Tibial artery (tissue), 4 donors: Measurements from ENCODE around the gene FAM117B.
"Not testable (repeated sequence)": the region's sequence is repeated elsewhere in the genome, so short reads cannot be mapped to it uniquely, and the experiment has no call there.

Experiments used
- DNase-seq, 2 donors: peaks; one replicate each; pipeline ENCODE4 v3.0.0-alpha.2; 2019
- H3K27ac ChIP-seq, 2 donors: fragments of 200-600 bp; sonication (generic) in 1 of 2; 1 replicate in 1 of 2; 2 replicates in 1 of 2; pipeline ENCODE4 v1.5.1; 2018 to 2019; ENCODE audit warnings: mild to moderate bottlenecking in 1 of 2
- H3K27me3 ChIP-seq, 2 donors: fragments of 200-600 bp; sonication (generic) in 1 of 2; one replicate each; pipeline versions ENCODE4 v1.5.1 to v1.6.0; 2016 to 2019
- H3K36me3 ChIP-seq, 3 donors: fragments of 200-600 bp; sonication (generic) in 2 of 3; one replicate each; pipeline ENCODE4 v1.5.1; 2016 to 2019; ENCODE audit warnings: mild to moderate bottlenecking in 2 of 3
- H3K4me1 ChIP-seq, 4 donors: fragments of 200-600 bp; sonication (generic) in 2 of 4; 1 replicate in 3 of 4; 2 replicates in 1 of 4; pipeline ENCODE4 v1.5.1; 2016 to 2019
- H3K4me3 ChIP-seq, 2 donors: fragments of 200-600 bp; sonication (generic) in 1 of 2; 1 replicate in 1 of 2; 2 replicates in 1 of 2; pipeline ENCODE4 v1.5.1; 2018 to 2019; ENCODE audit warnings: mild to moderate bottlenecking in 2 of 2
- H3K9me3 ChIP-seq, 3 donors: fragments of 200-600 bp; sonication (generic) in 1 of 3; one replicate each; pipeline ENCODE4 v1.5.1; 2016 to 2019
- intact Hi-C: fragments of 100-400 bp; cut with DNase I; formaldehyde crosslinking; loops from one replicate; pipeline ENCODE4 v1.15.0; 2023; ENCODE audit warnings: low total_unique reads
- TF ChIP-seq, protein P1 (sequence below), 2 experiments: fragments of 200-600 bp in 1 of 2; fragments of 450-650 bp in 1 of 2; IDR thresholded peaks; one replicate each; pipeline ENCODE4 v1.5.1; 2017 to 2019; ENCODE audit warnings: antibody characterized with exemption in 2 of 2, mild to moderate bottlenecking in 1 of 2, moderate library complexity in 1 of 2

The FAM117B gene

DNA sequence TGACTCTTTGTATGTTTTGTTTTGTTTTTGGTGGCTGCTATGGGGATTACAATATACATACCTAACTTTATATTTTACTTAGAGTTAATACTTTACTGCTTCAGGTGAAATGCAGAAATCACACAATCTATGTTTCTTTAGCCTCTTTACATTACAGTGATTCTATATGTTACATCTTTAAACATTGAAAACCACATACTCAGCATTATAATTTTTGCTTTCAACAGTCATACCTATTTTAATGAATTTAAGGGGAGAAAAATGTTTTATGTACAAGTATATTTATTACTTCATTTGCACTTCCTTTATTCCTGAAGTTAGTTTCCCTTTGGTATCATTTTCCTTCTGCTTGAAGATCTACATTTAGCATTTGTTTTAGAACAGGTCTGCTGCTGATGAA, 23.1 kb downstream of the FAM117B start:
- intact Hi-C loops: no loop called here
- DNase-seq: no peak
- Histone ChIP-seq H3K36me3 (no peaks in the 10 kb centered on the region), H3K27me3 (no peaks in the 10 kb centered on the region), H3K4me3 (no peak overlapping the region), H3K4me1 (no peaks in the 10 kb centered on the region), H3K9me3 (no peaks in the 10 kb centered on the region), H3K27ac (no peak overlapping the region)
- TF ChIP-seq, protein P1, sequence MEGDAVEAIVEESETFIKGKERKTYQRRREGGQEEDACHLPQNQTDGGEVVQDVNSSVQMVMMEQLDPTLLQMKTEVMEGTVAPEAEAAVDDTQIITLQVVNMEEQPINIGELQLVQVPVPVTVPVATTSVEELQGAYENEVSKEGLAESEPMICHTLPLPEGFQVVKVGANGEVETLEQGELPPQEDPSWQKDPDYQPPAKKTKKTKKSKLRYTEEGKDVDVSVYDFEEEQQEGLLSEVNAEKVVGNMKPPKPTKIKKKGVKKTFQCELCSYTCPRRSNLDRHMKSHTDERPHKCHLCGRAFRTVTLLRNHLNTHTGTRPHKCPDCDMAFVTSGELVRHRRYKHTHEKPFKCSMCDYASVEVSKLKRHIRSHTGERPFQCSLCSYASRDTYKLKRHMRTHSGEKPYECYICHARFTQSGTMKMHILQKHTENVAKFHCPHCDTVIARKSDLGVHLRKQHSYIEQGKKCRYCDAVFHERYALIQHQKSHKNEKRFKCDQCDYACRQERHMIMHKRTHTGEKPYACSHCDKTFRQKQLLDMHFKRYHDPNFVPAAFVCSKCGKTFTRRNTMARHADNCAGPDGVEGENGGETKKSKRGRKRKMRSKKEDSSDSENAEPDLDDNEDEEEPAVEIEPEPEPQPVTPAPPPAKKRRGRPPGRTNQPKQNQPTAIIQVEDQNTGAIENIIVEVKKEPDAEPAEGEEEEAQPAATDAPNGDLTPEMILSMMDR (IDR thresholded peaks at IDR 0.05): no peak

DNA sequence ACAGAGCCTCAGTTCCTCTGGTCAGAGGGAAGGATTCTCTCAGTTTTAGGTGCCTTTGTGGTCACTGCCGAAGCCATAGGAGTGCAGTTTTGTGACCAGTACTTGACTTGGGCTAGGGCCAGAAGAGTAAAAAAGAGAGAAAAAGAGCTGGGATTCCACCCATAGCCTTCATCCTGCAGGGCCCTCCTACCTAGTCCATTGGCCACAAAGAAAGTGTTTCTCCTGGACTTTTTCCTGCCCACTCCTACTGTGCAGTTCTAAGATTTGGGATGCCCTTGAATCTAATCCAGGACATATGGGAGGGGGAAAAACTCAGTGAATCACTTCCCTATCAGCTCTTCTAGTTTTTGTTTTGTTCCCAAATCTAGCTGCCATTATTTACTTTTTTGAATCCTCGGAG, 26.0 kb downstream of the FAM117B start:
- Histone ChIP-seq H3K27me3 (no peaks in the 10 kb centered on the region), H3K36me3 (no peaks in the 10 kb centered on the region), H3K4me1 (peaks cover 0 to 7% (median 0%) of the 10 kb centered on the region in 4 donors), H3K27ac (no peak overlapping the region), H3K4me3 (no peak overlapping the region), H3K9me3 (no peaks in the 10 kb centered on the region)
- no peak for DNase-seq
- TF ChIP-seq, protein P1 (IDR thresholded peaks at IDR 0.05): no peak
- intact Hi-C loops: no loop called here

DNA sequence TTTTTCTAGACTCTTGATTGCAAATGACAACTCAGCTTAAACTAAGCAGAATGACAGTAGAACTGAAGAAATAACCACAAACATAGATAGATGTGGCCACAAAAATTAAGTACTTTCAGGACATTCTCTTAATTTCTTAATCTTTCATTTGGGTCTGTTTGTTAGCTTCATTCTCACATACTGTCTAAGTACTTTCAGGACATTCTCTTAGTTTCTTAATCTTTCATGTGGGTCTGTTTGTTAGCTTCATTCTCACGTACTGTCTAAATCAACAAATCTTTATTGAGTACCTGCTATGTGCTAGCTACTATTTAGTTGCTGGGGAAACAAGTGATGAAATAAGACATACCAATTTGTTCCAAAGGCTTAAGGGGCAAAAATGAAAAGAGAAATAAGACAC, 35.1 kb downstream of the FAM117B start:
- Histone ChIP-seq H3K36me3 (no peaks in the 10 kb centered on the region), H3K27ac (no peak overlapping the region)
- TF ChIP-seq, protein P1 (IDR thresholded peaks at IDR 0.05): no peak

DNA sequence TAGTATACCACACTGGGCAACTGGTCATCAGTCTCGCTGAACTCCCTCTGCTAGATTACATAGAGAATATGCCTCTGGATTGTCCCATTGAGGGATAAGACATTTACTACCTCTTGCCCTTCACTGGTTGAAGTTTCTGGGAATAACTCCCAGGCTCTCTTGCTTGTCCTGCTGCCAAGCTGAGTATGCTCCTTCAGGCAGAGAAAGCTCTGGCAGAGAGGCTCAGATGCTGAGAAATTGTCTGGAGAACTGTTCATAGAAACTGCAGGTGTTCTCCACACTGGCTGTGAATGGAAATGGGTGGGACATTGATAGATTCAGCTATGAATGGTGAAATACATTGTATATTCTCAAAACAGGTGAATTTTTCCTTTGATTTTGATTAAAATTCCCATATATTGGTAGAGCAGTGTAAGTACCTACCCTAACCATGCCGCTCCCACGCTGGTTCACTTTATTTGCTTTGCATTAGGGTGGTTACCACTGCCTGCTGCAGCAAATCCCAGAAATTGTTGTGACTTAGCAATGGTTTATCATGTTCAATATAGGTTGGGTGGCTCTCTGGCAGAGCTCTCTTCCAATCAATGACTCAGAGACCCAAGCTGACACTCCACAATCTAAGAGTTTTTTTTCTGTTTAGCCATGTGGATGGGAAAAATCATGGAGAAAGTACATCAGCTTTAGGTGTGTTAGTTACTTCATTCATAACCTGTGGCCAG, 36.7 kb downstream of the FAM117B start:
- Histone ChIP-seq H3K4me3 (no peak overlapping the region), H3K27ac (no peak overlapping the region), H3K27me3 (no peaks in the 10 kb centered on the region), H3K36me3 (no peaks in the 10 kb centered on the region), H3K4me1 (peaks cover 0 to 15% (median 0%) of the 10 kb centered on the region in 4 donors), H3K9me3 (no peaks in the 10 kb centered on the region)
- no peak for DNase-seq
- intact Hi-C loops: no loop called here
- TF ChIP-seq, protein P1 (IDR thresholded peaks at IDR 0.05): no peak

More for the DNA sequence above, 35.1 kb downstream of the FAM117B start:
- intact Hi-C loops: no loop called here
- DNase-seq: no peak
- Histone ChIP-seq H3K9me3 (no peaks in the 10 kb centered on the region), H3K27me3 (no peaks in the 10 kb centered on the region), H3K4me3 (no peak overlapping the region), H3K4me1 (peaks cover 0 to 23% (median 0%) of the 10 kb centered on the region in 4 donors)

DNA sequence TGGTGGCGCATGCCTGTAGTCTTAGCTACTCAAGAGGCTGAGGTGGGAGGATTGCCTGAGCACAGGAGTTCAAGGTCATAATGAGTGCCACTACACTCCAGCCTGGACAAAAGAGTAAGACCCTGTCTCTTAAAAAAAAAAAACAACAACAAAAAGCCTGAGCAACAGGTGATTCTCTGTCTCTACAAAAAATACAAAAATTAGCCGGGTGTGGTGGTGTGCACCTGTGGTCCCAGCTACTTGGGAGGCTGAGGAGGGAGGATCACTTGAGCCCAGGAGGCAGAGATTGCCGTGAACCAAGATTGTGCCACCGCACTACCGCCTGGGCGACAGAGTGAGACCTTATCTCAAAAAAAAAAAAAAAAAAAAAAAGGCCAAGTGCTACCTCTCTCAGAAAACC, 40.3 kb downstream of the FAM117B start:
- H3K27ac ChIP-seq, H3K9me3 ChIP-seq, H3K4me1 ChIP-seq, H3K4me3 ChIP-seq, H3K27me3 ChIP-seq, H3K36me3 ChIP-seq, intact Hi-C loops, DNase-seq: not testable (repeated sequence)

DNA sequence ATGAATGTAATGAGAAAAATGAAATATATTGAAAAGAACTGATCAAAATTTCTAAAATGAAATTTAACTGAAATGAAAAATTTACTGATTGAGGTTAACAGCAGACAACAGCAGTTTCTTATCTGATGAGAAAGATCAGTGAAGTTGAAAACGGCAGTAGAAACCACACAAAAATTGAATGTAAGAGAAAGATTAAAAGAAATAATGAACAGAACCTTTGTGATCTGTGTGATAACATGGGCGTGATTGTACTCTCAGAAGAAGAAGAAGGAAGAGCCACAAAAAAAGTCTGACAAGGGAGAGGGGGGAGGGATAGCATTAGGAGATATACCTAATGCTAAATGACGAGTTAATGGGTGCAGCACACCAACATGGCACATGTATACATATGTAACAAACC, 45.2 kb downstream of the FAM117B start:
- Histone ChIP-seq H3K9me3 (peaks cover 0 to 16% (median 5%) of the 10 kb centered on the region in 3 donors), H3K27ac (no peak overlapping the region), H3K36me3 (peaks cover 0 to 3% (median 0%) of the 10 kb centered on the region in 3 donors), H3K4me1 (no peaks in the 10 kb centered on the region), H3K27me3 (no peaks in the 10 kb centered on the region), H3K4me3 (no peak overlapping the region)
- DNase-seq: no peak
- TF ChIP-seq, protein P1 (IDR thresholded peaks at IDR 0.05): no peak
- intact Hi-C loops: no loop called here
